NCI-H2171 treated with DMSO at 0.1 percent for 48 hours (cell line): ENCODE data around the gene PPRC1.
A peak's percentile ranks its signal among the peaks of the same experiment; 100 is the strongest.

Experiments used
- DNase-seq: peaks from one replicate; lab custom pipeline; 2025; lab: John Stamatoyannopoulos, UW

PPRC1 gene

GRCh38 chr10:102132563-102133372 lies at the start of gene PPRC1:
TSS of gene PPRC1 (plus strand) at chr10:102133040. CDS start at chr10:102133069, 29 bp downstream.
- DNase-seq = peak; percentile 97

DNA sequence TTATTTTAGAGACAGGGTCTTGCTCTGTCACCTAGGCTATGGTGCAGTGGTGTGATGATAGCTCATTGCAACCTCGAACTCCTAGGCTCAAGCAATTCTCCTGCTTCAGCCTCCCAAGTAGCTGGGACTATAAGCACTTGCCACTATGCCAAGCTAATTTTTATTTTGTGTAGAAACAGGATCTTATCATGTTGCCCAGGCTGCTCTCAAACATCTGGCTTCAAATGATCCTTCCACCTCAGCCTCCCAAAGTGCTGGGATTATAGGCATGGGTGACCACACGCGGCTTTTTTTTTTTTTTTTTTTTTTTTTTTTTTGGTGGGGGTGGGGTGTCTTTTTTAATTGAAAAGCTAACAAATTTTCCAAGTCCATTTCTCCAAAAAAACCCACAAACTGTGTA lies 49.3 kb upstream of the PPRC1 start:
- no peak for DNase-seq

DNA sequence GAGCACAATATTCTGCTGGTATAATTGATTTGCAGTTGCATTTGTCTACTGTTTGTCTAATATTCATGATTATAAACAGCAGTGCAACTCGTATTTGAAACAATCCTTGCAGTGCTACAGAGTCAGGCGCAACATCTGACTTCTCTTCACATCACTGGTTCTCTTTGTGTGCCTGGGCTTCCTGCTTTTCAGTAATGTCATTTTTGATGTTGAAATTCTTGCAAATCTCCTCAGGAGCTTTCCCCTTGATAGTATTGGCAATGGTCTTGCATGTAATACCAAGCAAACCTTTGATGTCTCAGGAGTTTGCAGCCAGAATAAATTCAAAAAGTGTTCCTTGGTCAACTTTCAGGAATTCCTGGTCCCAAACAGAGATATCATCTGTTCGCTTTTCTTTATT lies 47.5 kb upstream of the PPRC1 start:
- no peak for DNase-seq

GRCh38 chr10:102086196-102086595 lies 46.6 kb upstream of the PPRC1 start:
- no peak for DNase-seq

GRCh38 chr10:102090772-102091171 lies 42.1 kb upstream of the PPRC1 start:
- DNase-seq = no peak

DNA sequence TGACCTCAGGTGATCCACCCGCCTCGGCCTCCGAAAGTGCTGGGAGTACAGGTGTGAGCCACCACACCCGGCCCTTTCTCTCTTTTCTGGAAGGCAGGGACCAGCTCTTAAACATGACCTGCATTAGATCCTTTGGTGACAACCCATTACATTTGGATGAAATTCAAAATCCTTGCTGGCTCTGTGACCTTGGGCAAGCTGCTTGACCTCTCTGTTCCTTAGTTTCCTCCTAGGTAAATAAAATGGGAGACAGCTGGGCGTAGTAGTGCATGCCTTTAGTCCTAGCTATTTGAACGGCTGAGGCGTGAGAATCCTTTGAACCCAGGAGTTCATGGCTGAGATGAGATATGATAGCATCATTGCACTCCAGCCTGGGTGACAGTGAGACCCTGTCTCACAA lies 36.4 kb upstream of the PPRC1 start:
- DNase-seq = no peak

GRCh38 chr10:102101152-102101551 lies 31.7 kb upstream of the PPRC1 start:
- DNase-seq = no peak

DNA sequence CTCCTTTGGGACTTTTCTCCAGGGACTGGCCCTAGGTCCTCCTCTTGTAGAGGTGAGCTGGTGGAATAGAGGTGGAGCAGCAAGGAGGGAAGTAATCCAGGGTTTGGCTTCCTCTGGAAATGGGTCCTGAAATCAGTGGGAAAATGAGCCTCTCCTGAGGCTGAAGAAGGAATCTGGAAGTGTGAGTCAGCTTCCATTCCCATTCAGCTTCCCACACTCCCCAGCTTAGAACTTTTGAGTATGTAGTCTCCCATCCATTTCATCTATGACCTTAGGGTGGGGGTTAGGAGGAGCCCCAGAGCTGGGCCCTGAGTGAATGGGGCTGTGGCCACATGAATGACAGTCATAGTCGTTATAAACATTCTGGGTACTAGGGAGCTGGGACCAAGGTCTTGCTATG lies 30.4 kb upstream of the PPRC1 start:
- DNase-seq = no peak

DNA sequence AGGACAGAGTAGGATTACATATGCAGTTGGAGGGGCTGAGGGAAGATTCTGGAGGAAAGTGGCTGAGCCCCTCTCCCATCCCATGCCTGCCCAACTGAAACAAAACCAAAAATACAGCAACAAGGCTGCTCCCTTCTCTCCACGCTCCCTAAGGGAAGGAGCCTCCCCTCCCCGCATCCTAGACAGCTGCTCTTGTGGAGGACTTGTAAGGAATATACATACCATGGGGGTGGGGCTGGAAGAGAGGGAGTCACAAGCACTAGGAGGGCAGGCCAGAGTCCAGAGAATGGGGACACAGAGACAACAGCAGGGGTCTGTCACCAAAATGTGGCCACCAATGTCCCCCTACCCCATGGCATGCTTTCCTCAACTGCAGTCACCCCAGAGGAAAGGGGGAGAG lies 25.8 kb upstream of the PPRC1 start:
- no peak for DNase-seq

- no peak for DNase-seq
These were observed 23.4 kb upstream of the PPRC1 start for GRCh38 chr10:102109166-102110116.

DNA sequence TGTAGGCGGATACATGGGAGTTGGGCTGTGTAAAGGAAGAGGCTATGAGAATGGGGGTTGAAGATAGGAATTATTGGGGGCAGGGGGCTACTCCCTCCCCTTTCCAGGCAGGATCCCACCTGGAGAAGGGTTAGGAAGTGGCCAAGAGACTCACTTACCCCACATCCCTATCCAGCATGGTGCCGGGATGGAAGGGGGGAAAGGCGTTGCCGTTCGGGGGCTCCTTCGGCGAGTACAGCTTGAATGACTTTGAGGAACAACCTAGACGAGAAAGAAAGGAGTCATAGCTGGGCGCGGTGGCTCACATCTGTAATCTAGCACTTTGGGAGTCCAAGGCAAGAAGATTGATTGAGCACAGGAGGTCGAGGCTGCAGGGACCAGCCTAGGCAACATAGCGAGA lies 21.6 kb upstream of the PPRC1 start:
- DNase-seq = no peak

GRCh38 chr10:102112210-102112817 lies 20.5 kb upstream of the PPRC1 start:
- DNase-seq = no peak

GRCh38 chr10:102113261-102113955 lies 19.4 kb upstream of the PPRC1 start:
- DNase-seq = no peak

DNA sequence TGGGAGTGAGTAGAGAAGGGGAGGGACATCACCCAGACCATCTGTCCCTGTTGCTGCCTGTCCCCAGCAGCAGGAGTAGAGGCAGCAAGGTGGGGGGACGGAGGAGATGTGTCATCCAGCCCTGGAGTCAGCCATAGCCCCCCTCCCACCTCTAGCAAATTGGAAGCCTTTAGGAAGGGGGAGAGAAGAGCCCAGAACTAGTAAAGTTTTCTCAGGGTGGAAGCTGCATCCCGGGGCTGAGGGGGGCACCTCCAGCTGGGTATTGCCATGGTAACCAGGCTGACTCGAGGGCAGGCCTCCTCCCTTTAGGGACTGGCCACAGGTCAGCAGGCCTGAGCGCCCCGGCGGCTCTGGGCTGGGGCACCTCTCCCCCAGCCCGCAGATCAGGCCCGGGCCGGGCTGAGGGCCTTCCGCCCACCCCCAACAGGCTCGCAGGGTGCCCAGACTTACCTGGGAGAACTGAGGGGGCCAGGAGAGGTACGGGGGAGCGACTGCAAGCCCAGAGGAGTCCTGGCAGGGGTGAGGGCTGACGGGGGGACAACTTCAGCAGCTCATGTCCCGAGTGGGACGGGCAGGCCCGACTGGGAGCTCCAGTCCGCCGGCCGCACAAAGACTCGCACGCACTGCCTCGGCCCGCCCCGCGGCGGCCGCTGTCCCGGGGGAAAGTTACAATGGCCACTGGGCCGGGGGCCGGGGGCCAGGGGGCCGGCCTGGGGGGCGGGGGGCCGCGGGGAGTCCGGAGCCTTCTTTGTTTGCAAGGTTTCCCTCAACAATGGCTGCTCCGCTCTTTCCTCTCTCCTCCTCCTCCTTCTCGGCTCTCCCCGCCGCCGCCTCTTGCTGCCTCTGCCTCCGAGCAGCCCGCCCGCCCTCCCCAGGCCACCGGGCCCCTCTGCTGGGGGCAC lies 18.6 kb upstream of the PPRC1 start:
- DNase-seq = peak; percentile 67

GRCh38 chr10:102114861-102115618 lies 17.8 kb upstream of the PPRC1 start:
- peak; percentile 69 for DNase-seq

GRCh38 chr10:102115775-102116174 lies 17.1 kb upstream of the PPRC1 start:
- no peak for DNase-seq

GRCh38 chr10:102116656-102117055 lies 16.2 kb upstream of the PPRC1 start:
- no peak for DNase-seq

DNA sequence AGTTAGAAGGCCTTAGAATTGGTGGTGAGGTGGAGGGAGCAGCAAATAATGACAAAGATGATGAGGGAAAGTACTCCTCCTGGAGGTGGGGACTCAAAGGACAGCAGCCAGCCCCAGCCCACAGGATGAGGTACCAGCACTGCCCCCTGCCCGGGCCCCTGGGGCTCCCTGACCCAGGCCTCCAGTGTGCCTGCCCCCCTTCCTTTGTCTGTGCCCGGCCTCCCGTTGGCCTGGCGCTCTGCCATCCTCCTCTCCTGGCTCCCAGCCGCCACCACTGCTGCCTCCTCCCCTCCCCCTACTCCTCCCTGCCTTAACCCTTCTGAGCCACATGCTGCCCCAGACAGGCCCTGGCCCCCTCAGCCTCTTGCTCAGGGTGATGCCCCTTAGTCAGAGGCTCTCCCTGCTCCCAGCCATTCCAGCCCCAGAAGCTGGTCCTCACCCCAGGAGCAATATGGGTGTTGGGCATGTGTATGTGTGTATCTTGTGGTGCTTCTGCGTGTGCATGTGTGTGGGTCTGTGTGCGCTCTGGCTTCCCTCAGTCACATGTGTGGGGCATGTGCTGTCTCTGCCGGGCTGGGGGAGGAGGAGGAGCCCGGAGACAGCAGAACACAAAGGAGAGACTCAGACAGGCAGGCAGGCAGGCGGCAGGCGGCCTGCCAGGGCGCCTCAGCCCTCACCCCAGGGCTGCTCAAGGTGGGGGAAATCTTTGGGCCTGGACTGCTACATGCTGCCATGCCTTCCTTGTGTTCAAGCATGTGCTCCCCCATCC lies 15.3 kb upstream of the PPRC1 start:
- DNase-seq = peak; percentile 89

GRCh38 chr10:102118867-102119266 lies 14.0 kb upstream of the PPRC1 start:
- DNase-seq = peak; percentile 32
